Panc1 (cell line): ENCODE measurements around the gene LLGL2. TPM values are rescaled to one million over a fixed set of nuclear protein-coding genes. Genes with fewer than 3 reads are reported as not detected.

Experiments used
- ATAC-seq: fragments of 200-7000 bp; cut with Tn5 transposase; 2 replicates; pipeline ENCODE4 v1.9.1; 2020; ENCODE audit warnings: mild to moderate bottlenecking, moderate library complexity
- BruUV-seq: library from RNA; stranded (reverse); fragments of 400-500 nt; replicated peaks from 2 replicates; lab custom pipeline; 2021; lab: Mats Ljungman, UMichigan
- CTCF ChIA-PET: fragments of 300-600 bp; sonication (Branson Sonifier 250); formaldehyde crosslinking; loops from one replicate; lab custom pipeline; 2022; ENCODE audit warnings: antibody characterized with exemption; lab: Charles Lee
- POLR2A ChIA-PET: fragments of 300-600 bp; sonication (Branson Sonifier 250); formaldehyde crosslinking; loops from one replicate; lab custom pipeline; 2022; ENCODE audit warnings: antibody characterized with exemption; lab: Charles Lee
- DNase-seq: peaks from one replicate; pipeline ENCODE4 v3.0.0-alpha.2; 2010; ENCODE audit warnings: low read depth, low spot score
- H3K27ac ChIP-seq: 2 replicates; pipeline ENCODE4 v1.5.1; 2011; ENCODE audit warnings: mild to moderate bottlenecking, low read length, inconsistent platforms
- H3K27me3 ChIP-seq: fragments of 200-500 bp; sonication (Bioruptor generic); 2 replicates; pipeline ENCODE4 v1.6.0; 2014; ENCODE audit warnings: low read length, inconsistent platforms; ENCODE audit not compliant: control insufficient read depth, insufficient read depth
- H3K36me3 ChIP-seq: fragments of 200-500 bp; sonication (Bioruptor generic); 2 replicates; pipeline ENCODE4 v1.5.1; 2014; ENCODE audit warnings: inconsistent platforms, mild to moderate bottlenecking, low read length, moderate library complexity; ENCODE audit not compliant: control insufficient read depth, insufficient read depth
- H3K4me1 ChIP-seq: 2 replicates; pipeline ENCODE4 v1.5.1; 2011; ENCODE audit warnings: inconsistent platforms, mild to moderate bottlenecking, low read length, moderate library complexity; ENCODE audit not compliant: control insufficient read depth, insufficient read depth
- H3K4me3 ChIP-seq, 2 experiments: 2 replicates each; pipeline ENCODE4 v1.5.1; 2011 to 2012; ENCODE audit warnings: low read depth in 2 of 2, low read length in 2 of 2, mild to moderate bottlenecking in 2 of 2, inconsistent platforms in 1 of 2, moderate library complexity in 1 of 2
- H3K9me3 ChIP-seq: fragments of 200-500 bp; sonication (Bioruptor generic); 2 replicates; pipeline ENCODE4 v1.5.1; 2014; ENCODE audit warnings: low read depth, mild to moderate bottlenecking, inconsistent platforms, low read length, moderate library complexity; ENCODE audit not compliant: control insufficient read depth, insufficient read depth
- POLR2AphosphoS5 ChIP-seq: IDR thresholded peaks from 2 replicates; pipeline ENCODE4 v1.6.1; 2012; ENCODE audit warnings: mild to moderate bottlenecking, low read depth, low read length, moderate library complexity
- SIN3A ChIP-seq: IDR thresholded peaks from 2 replicates; pipeline ENCODE4 v1.6.1; 2012; ENCODE audit warnings: low read depth, mild to moderate bottlenecking, low read length, moderate library complexity, borderline replicate concordance; ENCODE audit not compliant: insufficient read depth
- TCF7L2 ChIP-seq: IDR thresholded peaks from 2 replicates; pipeline ENCODE4 v1.6.1; 2011; ENCODE audit warnings: mild to moderate bottlenecking, low read depth, low read length, inconsistent platforms
- in situ Hi-C: cut with HindIII; loops from 2 replicates; pipeline ENCODE4 v1.10.0; 2016; ENCODE audit warnings: low sequenced_read_pairs, low pct_unique_long_range_greater_than_20kb
- intact Hi-C: fragments of 100-400 bp; cut with micrococcal nuclease; formaldehyde crosslinking; loops from one replicate; pipeline ENCODE4 v1.10.0; 2022; ENCODE audit not compliant: unreplicated experiment
- total RNA-seq: library from RNA; stranded (reverse); gene quantifications from one replicate; pipeline ENCODE4 v1.2.1, GENCODE V29; 2021; ENCODE audit not compliant: unreplicated experiment
- TF ChIP-seq, protein P1 (sequence below), 2 experiments: IDR thresholded peaks; 2 replicates each; pipeline ENCODE4 v1.6.1; 2011 to 2012; ENCODE audit warnings: low read depth in 2 of 2, control low read depth in 1 of 2, low read length in 1 of 2, mild to moderate bottlenecking in 1 of 2, moderate library complexity in 1 of 2; ENCODE audit not compliant: insufficient read depth in 1 of 2
- TF ChIP-seq, protein P2 (sequence below): fragments of 450-650 bp; IDR thresholded peaks from 2 replicates; pipeline ENCODE4 v1.5.1; 2017; ENCODE audit warnings: mild to moderate bottlenecking

LLGL2 gene
- total RNA-seq, 1 experiment from 2014 or later, result 201 TPM

DNA sequence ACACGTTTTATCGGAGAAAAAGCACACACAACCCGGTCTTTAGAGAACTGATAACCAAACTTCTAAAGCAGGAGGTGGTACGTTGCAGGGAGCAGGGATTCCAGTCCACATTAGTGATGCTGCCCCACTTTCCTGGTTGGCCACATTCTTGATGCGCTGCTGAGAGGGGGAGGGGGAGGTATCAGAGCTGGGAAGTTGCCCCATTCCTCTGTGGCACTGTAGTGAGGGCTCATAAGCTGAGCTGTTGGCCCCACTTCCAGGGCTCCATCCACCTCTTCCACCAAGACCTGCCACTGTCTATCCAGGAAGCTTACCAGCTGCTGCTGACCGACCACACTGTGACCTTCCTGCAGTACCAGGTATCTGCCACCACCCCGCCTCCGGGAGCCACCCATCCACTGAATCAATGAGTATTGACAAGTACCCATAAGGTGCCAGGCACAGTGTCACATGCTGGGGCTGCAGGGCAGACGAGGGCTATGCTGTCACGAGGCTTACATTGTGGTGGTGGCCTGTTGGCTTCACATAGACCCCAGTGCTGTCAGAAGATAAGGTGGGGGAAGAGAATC lies 8.1 kb upstream of the LLGL2 start:
- no TSS peak for BruUV-seq
- TF ChIP-seq SIN3A (no peak), POLR2AphosphoS5 (no peak), TCF7L2 (no peak)
- TF ChIP-seq, protein P1, sequence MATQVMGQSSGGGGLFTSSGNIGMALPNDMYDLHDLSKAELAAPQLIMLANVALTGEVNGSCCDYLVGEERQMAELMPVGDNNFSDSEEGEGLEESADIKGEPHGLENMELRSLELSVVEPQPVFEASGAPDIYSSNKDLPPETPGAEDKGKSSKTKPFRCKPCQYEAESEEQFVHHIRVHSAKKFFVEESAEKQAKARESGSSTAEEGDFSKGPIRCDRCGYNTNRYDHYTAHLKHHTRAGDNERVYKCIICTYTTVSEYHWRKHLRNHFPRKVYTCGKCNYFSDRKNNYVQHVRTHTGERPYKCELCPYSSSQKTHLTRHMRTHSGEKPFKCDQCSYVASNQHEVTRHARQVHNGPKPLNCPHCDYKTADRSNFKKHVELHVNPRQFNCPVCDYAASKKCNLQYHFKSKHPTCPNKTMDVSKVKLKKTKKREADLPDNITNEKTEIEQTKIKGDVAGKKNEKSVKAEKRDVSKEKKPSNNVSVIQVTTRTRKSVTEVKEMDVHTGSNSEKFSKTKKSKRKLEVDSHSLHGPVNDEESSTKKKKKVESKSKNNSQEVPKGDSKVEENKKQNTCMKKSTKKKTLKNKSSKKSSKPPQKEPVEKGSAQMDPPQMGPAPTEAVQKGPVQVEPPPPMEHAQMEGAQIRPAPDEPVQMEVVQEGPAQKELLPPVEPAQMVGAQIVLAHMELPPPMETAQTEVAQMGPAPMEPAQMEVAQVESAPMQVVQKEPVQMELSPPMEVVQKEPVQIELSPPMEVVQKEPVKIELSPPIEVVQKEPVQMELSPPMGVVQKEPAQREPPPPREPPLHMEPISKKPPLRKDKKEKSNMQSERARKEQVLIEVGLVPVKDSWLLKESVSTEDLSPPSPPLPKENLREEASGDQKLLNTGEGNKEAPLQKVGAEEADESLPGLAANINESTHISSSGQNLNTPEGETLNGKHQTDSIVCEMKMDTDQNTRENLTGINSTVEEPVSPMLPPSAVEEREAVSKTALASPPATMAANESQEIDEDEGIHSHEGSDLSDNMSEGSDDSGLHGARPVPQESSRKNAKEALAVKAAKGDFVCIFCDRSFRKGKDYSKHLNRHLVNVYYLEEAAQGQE (IDR thresholded peaks at IDR 0.05; ENCODE audit: insufficient read depth in 1 of 2, low read depth in 2 of 2, low read length in 1 of 2), result no peak
- TF ChIP-seq, protein P2, sequence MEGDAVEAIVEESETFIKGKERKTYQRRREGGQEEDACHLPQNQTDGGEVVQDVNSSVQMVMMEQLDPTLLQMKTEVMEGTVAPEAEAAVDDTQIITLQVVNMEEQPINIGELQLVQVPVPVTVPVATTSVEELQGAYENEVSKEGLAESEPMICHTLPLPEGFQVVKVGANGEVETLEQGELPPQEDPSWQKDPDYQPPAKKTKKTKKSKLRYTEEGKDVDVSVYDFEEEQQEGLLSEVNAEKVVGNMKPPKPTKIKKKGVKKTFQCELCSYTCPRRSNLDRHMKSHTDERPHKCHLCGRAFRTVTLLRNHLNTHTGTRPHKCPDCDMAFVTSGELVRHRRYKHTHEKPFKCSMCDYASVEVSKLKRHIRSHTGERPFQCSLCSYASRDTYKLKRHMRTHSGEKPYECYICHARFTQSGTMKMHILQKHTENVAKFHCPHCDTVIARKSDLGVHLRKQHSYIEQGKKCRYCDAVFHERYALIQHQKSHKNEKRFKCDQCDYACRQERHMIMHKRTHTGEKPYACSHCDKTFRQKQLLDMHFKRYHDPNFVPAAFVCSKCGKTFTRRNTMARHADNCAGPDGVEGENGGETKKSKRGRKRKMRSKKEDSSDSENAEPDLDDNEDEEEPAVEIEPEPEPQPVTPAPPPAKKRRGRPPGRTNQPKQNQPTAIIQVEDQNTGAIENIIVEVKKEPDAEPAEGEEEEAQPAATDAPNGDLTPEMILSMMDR, result no peak
- in situ Hi-C loops, result no loop called here
- ChIA-PET POLR2A (no interaction called here), CTCF (interaction anchor here (2.0 kb wide), 1 partner anchor 14 kb away, joined by 6 read pairs; no protein-coding TSS in a partner anchor)
- no peak for DNase-seq
- peaks cover 12% of the 10 kb centered on the region; the same call in 1 of the 2 replicates for H3K36me3 ChIP-seq
- no peaks in the 10 kb centered on the region for H3K9me3 ChIP-seq
- peaks cover 31% of the 10 kb centered on the region for H3K4me1 ChIP-seq
- H3K4me3 ChIP-seq, result peak overlapping the region; percentile 82
- no peaks in the 10 kb centered on the region for H3K27me3 ChIP-seq
- no peak for ATAC-seq
- intact Hi-C loops, result no loop called here
- H3K27ac ChIP-seq, result peak overlapping the region; percentile 77

DNA sequence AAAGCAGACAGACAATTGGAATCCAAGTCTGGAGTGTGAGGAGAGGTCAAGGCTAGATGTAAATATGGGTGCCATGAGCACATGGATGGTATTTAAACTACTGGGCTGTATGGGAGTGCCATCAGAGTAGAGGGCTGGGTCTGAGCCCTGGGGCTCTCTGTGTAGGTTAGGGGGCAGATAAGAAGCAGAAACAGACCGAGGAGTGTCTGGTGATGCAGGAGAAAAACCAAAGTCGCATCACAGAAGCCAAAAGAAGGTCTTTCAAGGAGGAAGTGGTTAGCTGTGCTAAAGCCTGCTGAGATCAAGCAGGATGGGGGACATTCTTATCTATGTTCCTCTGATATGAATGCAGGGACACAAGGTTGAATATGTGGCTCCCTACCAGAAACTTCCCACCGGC lies 7.3 kb upstream of the LLGL2 start:
- intact Hi-C loops (no loop called here), in situ Hi-C loops (no loop called here)
- ChIA-PET CTCF (interaction anchor here (0.7 kb wide), 1 partner anchor 61 kb away, joined by 3 read pairs; no protein-coding TSS in a partner anchor), POLR2A (no interaction called here)
- no peak for DNase-seq
- Histone ChIP-seq H3K4me1 (peaks cover 27% of the 10 kb centered on the region), H3K9me3 (no peaks in the 10 kb centered on the region), H3K27me3 (no peaks in the 10 kb centered on the region), H3K4me3 (no peak overlapping the region), H3K27ac (no peak overlapping the region), H3K36me3 (peaks cover 12% of the 10 kb centered on the region; the same call in 1 of the 2 replicates)
- TSS peak; percentile 62 for BruUV-seq
- ATAC-seq, result no peak
- TF ChIP-seq, protein P2, result no peak
- TF ChIP-seq, protein P1 (IDR thresholded peaks at IDR 0.05; ENCODE audit: insufficient read depth in 1 of 2, low read depth in 2 of 2, low read length in 1 of 2), result no peak
- no peak for TF ChIP-seq POLR2AphosphoS5
- TF ChIP-seq TCF7L2, result no peak
- no peak for TF ChIP-seq SIN3A
